HG03432 (cell line): ENCODE measurements around the gene MED1.

Source experiments
- ATAC-seq: cut with Tn5 transposase; IDR thresholded peaks from one replicate; pipeline ENCODE4 v1.9.1; 2021; ENCODE audit warnings: mild to moderate bottlenecking, moderate library complexity; ENCODE audit not compliant: unreplicated experiment

MED1 gene

DNA sequence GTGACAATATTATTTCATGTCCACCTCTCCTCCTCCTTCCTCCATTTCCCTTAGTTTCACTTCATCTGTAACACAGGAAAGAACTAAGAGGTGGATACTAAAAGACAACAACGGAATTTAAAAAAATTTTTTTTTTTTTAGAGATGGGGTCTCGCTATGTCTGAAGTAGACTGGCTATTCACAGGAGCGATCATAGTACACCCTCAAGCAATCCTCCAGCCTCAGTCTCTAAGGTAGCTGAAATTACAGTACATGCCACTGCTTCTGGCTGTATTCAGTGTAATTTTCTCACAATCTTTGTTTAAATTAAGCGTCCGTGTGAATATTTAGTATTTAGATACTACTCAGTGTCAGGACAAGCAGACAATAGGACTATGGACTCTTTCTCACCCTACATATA, 85.2 kb downstream of the MED1 start:
- no peak for ATAC-seq

DNA sequence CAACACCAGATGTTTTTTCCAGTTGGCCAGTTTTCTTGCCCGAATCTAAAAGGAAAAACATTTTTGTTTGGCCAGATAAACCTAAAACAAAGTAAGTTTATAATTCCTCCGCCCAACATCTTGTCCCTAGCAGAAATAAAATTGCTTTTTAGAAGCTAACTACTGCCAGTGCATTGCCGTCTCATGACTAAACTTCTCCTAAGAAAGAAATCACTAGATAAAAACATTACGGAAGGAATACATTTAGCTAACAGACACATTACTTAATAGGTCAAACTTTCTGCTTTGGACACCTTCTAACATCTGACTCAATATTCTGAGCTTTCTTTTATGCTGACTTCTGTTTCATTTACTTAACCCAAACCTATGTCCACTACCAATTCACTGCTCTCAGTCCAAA, 85.8 kb downstream of the MED1 start:
- ATAC-seq: no peak

DNA sequence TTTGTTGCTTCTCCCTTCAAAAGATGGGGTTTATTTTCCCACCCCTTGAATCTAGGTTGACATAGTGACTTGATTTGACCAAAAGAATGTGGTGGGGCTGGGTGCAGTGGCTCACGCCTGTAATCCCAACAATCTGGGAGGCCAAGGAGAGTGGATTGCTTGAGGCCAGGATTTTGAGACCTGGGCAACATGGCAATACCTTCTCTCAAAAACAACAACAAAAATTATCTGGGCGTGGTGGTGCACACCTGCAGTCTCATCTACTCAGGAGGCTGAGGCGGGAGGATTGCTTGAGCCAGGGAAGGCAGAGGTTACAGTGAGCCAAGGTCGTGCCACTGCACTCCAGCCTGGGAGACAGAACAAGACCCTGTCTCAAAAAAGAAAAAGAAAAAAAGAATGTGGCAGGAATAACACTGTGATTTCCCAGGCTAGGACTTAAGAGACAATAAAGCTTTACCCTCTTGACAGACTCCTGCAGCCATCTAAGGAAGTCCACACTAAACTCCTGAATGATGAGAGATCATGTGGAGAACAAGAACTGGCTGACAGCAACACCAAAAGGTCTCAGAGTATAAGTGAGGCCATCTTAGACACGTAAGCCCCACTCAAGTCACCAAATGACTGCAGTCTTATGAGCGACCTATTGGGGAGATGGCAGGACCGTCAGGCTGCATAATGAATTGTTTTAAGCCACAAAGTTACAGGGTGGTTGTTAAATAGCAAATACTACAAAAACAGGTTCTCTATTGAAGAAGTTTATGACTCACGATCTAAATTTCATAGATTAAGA, 86.6 kb downstream of the MED1 start:
- no peak for ATAC-seq

DNA sequence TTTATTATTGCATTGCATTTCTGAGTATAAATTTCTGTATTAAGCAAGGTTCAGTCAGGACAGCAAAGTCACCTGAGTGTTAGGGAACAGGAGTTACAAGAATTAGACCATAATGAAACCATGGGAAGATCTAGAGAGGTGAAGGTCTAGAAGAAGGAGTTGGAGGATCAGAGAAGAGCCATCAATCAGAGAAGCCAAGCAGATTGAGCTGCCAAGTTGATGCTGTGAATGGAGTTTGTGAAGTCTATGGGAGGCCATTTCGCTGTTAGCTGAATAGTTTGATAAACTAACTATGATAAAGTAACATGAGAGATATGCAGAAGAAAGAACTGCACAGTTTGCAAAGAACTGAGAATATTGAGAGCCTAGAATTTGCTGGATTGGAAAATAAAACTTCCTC, 90.0 kb downstream of the MED1 start:
- ATAC-seq: no peak

DNA sequence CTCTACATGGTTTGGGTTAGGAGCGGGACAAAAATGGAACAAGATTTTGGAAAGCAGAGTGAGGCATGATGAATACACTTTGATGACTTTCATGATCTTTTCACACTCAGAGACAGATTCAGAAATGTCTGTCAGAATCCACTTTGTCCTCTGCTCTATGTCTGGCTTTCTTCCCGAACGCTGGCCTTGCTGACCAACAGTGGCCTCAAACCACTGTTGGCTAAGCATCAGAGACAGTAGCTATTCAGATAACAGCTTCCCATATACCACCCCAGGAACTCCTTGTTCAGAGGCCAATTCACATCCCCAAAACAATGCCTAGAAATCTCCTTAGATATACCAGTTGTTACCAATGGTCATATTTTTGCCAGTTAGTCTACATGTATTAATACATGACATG, 90.5 kb downstream of the MED1 start:
- no peak for ATAC-seq

DNA sequence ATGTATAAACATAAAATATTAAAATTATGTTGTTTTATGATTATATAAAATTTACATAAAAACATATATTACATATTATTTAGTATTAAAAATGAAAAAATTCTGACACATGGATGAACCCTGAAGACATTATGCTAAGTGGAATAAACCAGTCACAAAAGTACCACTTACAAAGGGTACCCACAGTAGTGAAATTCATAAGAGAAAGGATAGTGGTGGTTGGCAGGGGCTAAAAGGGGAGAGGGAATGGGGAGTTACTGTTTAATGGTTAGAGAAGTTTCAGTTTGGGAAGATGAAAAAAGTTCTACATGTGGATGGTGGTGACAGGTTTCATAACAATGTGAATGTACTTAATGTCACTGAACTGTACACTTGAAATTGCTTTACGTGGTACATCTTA, 91.1 kb downstream of the MED1 start:
- no peak for ATAC-seq

DNA sequence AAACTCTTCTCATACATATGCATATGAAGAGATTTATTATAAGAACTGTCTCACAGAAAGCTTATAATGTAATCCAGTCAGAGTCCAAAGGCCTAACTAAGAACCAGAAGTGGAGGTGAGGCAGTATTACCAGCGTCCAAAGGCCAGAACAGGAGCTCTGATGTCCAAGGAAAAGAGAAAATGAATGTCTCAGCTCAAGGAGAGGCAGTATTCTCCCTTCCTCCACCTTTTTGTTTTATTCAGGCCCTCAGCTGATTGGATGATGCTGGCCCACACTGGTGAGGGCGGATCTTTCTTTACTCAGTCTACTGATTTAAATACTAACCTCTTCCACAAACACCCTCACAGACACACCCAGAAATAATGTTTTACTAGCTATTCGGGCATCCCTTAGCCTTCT, 93.1 kb downstream of the MED1 start:
- ATAC-seq: no peak

DNA sequence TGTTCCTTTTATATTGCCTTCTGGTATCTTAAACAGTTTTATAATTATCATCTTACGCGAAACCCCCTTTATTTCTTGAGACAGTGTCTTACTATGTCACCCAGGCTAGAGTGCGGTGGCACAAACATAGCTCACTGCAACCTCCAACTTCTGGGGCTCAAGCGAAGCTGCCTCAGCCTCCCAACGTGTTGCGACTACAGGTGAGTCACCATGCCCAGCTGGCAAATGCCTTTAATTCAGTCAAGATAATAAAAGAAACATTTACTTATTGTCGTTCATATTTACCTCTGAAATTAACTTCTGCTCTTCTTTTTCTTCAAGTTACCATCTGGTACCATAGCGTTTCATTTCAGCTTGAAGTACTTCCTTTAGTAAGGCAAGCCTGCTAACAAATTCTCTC, 93.6 kb downstream of the MED1 start:
- ATAC-seq: no peak
